GM18870 (cell line): Measurements from ENCODE around the gene PGAM1.
"Not testable (repeated sequence)": the region's sequence is repeated elsewhere in the genome, so short reads cannot be mapped to it uniquely, and the experiment has no call there.

Experiments used
- ATAC-seq: cut with Tn5 transposase; IDR thresholded peaks from one replicate; pipeline ENCODE4 v1.9.1; 2021; ENCODE audit warnings: moderate library complexity; ENCODE audit not compliant: unreplicated experiment

PGAM1 gene

GRCh38 chr10:97454330-97455036 lies 28.5 kb downstream of the PGAM1 start:
- no peak for ATAC-seq

- no peak for ATAC-seq
Measured at GRCh38 chr10:97456034-97456685, 30.2 kb downstream of the PGAM1 start.

- ATAC-seq: no peak
Measured at GRCh38 chr10:97456686-97457065, 30.7 kb downstream of the PGAM1 start.

DNA sequence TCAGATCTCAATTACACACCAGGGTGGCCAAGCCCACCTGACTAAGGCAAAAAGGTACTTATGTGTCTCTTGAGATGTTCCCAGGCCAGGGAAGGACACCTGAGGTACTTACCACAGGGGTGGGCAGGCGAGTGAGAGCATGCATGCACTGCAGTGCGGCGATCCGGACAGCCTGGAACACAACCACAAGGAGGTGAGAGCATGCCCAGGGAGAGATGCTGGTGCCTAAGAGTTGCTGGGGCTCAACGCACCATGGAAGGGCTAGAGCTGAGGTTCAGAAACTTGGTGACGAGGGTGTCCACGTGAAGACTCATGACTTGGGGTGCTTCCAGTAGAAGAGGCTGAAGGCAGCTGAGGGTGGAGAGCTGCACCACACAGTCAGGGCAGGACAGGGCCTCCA lies 33.1 kb downstream of the PGAM1 start:
- ATAC-seq: no peak

GRCh38 chr10:97459933-97460332 lies 33.9 kb downstream of the PGAM1 start:
- ATAC-seq: no peak

DNA sequence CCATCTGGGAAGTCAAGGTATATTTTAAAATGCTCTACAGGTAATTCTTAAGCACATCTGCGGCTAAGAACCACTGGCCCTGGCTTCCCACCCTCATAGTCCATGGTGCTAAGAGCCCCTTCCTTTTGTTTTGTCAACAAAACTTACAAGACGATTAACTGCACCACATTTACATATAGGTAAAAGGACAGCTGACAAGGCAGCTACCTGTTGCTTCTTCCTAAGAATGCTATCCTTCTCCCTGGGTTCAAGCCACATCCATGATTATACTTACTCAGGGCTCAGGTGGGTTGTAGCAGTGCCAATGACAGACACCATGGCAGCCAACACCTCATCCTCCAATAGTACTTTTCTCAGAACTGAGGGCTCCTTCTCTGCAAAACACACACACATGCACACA lies 36.3 kb downstream of the PGAM1 start:
- no peak for ATAC-seq

GRCh38 chr10:97463363-97464132 lies 37.6 kb downstream of the PGAM1 start:
- ATAC-seq: no peak

DNA sequence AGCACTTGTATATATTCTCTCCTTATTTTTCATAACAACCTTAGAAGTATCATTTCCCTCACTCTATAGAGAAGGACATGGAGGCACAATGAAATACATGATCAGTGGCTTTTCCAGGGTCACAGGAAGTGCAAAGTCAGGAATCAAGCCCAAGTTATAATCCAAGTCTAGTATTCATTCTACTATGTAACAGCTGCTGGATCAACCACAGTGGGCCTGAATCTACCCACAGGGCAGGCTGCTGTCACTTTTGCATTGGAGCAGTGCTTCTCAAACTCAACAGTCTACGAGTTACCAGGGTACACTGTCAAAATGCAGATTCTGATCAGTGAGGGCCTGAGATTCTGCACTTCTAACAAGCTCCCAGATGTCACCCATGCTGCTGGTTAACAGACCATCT lies 38.2 kb downstream of the PGAM1 start:
- no peak for ATAC-seq

GRCh38 chr10:97465982-97466381 lies 40.0 kb downstream of the PGAM1 start:
- ATAC-seq: no peak

DNA sequence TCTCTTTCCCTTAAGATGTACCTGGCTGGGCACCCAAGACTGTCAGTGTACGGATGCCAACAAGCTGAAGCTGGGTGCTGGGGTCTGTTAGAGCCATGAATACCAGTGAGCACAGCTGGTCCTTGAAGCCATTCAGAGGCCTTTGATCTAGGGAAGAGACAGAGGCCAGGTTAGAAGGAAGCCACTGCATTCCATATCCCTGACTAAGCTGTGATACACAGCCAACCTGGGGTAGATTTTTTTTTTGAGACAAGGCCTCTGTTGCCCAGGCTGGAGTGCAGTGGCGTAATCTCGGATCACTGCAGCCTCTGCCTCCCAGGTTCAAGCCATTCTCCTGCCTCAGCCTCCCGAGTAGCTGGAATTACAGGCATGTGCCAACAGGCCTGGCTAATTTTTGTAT lies 40.8 kb downstream of the PGAM1 start:
- ATAC-seq: no peak

GRCh38 chr10:97468162-97468561 lies 42.2 kb downstream of the PGAM1 start:
- ATAC-seq: no peak

DNA sequence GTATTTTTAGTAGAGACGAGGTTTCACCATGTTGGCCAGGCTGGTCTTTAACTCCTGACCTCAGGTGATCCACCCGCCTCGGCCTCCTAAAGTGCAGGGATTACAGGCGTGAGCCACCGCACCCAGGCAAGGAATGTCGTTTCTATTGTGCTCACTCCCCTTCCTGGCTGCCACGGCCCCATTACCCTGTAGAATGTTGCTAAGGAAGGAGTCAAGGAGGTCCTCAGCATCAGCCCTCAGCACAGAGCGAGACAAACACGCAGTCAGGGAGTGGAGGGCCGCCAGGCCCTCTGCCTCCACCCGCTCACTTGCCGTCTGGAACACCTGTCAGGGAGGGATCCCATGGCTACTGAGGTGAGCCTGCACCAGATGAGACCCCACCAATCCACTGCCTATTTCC lies 42.8 kb downstream of the PGAM1 start:
- ATAC-seq: not testable (repeated sequence)

- ATAC-seq: no peak
Measured at GRCh38 chr10:97474918-97475317, 48.9 kb downstream of the PGAM1 start.

- ATAC-seq: no peak
Measured at GRCh38 chr10:97475936-97476594, 50.1 kb downstream of the PGAM1 start.

DNA sequence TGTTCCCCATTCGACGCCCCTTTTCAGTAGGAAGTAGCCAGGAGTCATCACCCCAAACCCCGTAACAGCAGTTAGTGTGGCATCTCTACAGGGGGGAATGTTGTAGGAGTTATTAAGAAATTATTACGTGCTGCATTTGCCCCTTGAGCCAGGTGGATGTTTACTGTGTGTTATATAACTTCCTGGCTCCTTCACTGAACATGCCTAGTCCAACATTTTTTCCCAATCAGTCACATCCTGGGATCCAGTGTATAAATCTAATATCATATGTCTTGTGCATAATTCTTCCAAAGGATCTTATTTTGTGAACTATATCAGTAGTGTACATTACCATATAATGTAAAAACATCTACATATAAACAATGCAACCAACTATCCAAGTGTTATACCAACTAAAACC lies 53.4 kb downstream of the PGAM1 start:
- ATAC-seq: not testable (repeated sequence)

DNA sequence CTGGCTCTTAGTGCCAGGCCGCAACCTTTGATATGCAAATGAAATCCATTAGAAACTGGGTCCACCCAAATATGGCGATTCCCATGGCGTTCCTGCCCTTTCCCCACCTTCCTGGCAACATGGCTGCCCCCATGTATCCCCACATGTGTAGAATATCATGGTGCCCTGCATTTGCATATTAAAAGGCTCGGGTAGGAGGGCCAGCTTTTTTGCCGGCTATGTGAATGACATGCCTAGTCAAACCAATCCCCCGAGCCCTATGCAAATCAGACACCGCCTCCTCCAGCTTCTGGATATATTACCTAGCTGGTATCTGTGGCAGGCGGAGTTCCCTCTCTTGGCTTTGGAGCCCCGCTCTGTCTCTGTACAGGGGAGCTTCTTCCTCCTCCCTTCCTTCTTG lies 53.9 kb downstream of the PGAM1 start:
- no peak for ATAC-seq

GRCh38 chr10:97481071-97481470 lies 55.1 kb downstream of the PGAM1 start:
- ATAC-seq: no peak

GRCh38 chr10:97482381-97482780 lies 56.4 kb downstream of the PGAM1 start:
- no peak for ATAC-seq
